ENCODE measurements around the gene HOXB3.
A peak's percentile ranks its signal among the peaks of the same experiment; 100 is the strongest.

Gene HOXB3

GRCh38 chr17:48625495-48626244 lies 35.6 kb upstream of the HOXB3 start:
- peak; percentile 8 for DNase-seq (ENCODE audit: low spot score)

GRCh38 chr17:48624544-48625494 lies 34.8 kb upstream of the HOXB3 start:
- DNase-seq (ENCODE audit: low spot score) = no peak

- no peak for DNase-seq (ENCODE audit: low spot score)
These were observed 34.1 kb upstream of the HOXB3 start for GRCh38 chr17:48624118-48624517.

GRCh38 chr17:48623583-48623982 lies 33.5 kb upstream of the HOXB3 start:
- DNase-seq (ENCODE audit: low spot score) = no peak

GRCh38 chr17:48622857-48623256 lies 32.8 kb upstream of the HOXB3 start:
- DNase-seq (ENCODE audit: low spot score) = no peak

GRCh38 chr17:48621410-48622392 lies 31.7 kb upstream of the HOXB3 start:
- DNase-seq (ENCODE audit: low spot score) = no peak

GRCh38 chr17:48620461-48621139 lies 30.6 kb upstream of the HOXB3 start:
- no peak for DNase-seq (ENCODE audit: low spot score)

GRCh38 chr17:48619826-48620449 lies 29.9 kb upstream of the HOXB3 start:
- DNase-seq (ENCODE audit: low spot score) = no peak

- peak; percentile 79 for DNase-seq (ENCODE audit: low spot score)
These were observed 28.3 kb upstream of the HOXB3 start for GRCh38 chr17:48618256-48618896.

GRCh38 chr17:48617471-48618255 lies 27.6 kb upstream of the HOXB3 start:
- no peak for DNase-seq (ENCODE audit: low spot score)

GRCh38 chr17:48616717-48617470 lies 26.9 kb upstream of the HOXB3 start:
- DNase-seq (ENCODE audit: low spot score) = no peak

GRCh38 chr17:48615963-48616716 lies 26.1 kb upstream of the HOXB3 start:
- no peak for DNase-seq (ENCODE audit: low spot score)

- DNase-seq (ENCODE audit: low spot score) = no peak
These were observed 25.3 kb upstream of the HOXB3 start, which contains the start of gene HOXB8 for GRCh38 chr17:48615047-48615962. TSS of gene HOXB8 (minus strand) at chr17:48615292. CDS start at chr17:48614704, 588 bp downstream.

- DNase-seq (ENCODE audit: low spot score) = no peak
These were observed 24.0 kb upstream of the HOXB3 start for GRCh38 chr17:48613862-48614694.

GRCh38 chr17:48612854-48613691 lies 23.0 kb upstream of the HOXB3 start:
- DNase-seq (ENCODE audit: low spot score) = no peak
